ENCODE measurements around the gene SLC37A3. TPM values are rescaled to one million over a fixed set of nuclear protein-coding genes. Genes with fewer than 3 reads are reported as not detected.
"Not testable (repeated sequence)": the region's sequence is repeated elsewhere in the genome, so short reads cannot be mapped to it uniquely, and the experiment has no call there.

Gene SLC37A3
- total and polyA plus RNA-seq, 3 experiments from 2014 or later: 12.0 to 57.2 (median 56.6) TPM

DNA sequence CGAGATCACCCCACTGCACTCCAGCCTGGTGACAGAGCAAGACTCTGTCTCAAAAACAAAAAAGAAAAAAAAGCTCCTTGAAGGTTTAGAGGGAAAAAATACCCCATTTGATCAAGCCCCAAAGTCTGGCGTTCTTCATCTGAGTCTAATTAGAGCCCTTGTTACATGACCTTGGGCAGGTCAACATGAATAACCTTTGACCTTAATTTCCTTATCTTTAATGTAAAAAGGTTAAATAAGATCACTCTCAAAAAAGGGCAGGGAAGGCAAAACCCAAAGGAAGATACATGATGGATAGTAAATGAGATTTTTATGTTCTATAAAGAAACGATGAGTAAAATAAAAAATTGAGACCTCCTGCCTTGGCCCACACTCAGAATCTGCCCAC is 40.3 kb downstream of the SLC37A3 start:
- H3K4me3 Mint-ChIP-seq: peak overlapping the region in 6 of 7 donors; percentile 82 to 89 (median 88)
- H3K36me3 Mint-ChIP-seq: peaks cover 0 to 35% (median 9%) of the 10 kb centered on the region in 3 donors
- DNase-seq: no peak
- Histone ChIP-seq H3K4me3 (ENCODE audit: low read length) (no peak overlapping the region), H3K4me1 (ENCODE audit: insufficient read depth, low read length) (peaks cover 9% of the 10 kb centered on the region), H3K27me3 (ENCODE audit: insufficient read depth, low read length, poor library complexity, severe bottlenecking) (no peaks in the 10 kb centered on the region), H3K27ac (ENCODE audit: low read depth, low read length) (no peak overlapping the region), H3K36me3 (ENCODE audit: insufficient read depth, low read length) (peaks cover 3% of the 10 kb centered on the region), H3K9me3 (ENCODE audit: low read length) (no peaks in the 10 kb centered on the region)
- CTCF ChIA-PET: no interaction called here
- H3K27ac Mint-ChIP-seq: peak overlapping the region in 7 of 8 donors; percentile 51 to 97 (median 90)
- no peaks in the 10 kb centered on the region for H3K27me3 Mint-ChIP-seq
- POLR2A ChIA-PET: interaction anchor here (0.7 kb wide), 1 partner anchor 290 kb away, joined by 3 read pairs; no protein-coding TSS in a partner anchor
- H3K9me3 Mint-ChIP-seq: no peaks in the 10 kb centered on the region
- peaks cover 20 to 28% (median 28%) of the 10 kb centered on the region in 3 donors for H3K4me1 Mint-ChIP-seq

GRCh38 chr7:140350056-140350455 is 48.3 kb downstream of the SLC37A3 start:
- Histone ChIP-seq H3K27ac (ENCODE audit: low read depth, low read length) (no peak overlapping the region), H3K36me3 (ENCODE audit: insufficient read depth, low read length) (peaks cover 17% of the 10 kb centered on the region), H3K4me1 (ENCODE audit: insufficient read depth, low read length) (no peaks in the 10 kb centered on the region), H3K9me3 (ENCODE audit: low read length) (no peaks in the 10 kb centered on the region), H3K4me3 (ENCODE audit: low read length) (no peak overlapping the region), H3K27me3 (ENCODE audit: insufficient read depth, low read length, poor library complexity, severe bottlenecking) (no peaks in the 10 kb centered on the region)
- H3K36me3 Mint-ChIP-seq: peaks cover 11 to 80% (median 14%) of the 10 kb centered on the region in 3 donors
- H3K9me3 Mint-ChIP-seq: no peaks in the 10 kb centered on the region
- peaks cover 0 to 1% (median 0%) of the 10 kb centered on the region in 3 donors for H3K4me1 Mint-ChIP-seq
- ChIA-PET CTCF (no interaction called here), POLR2A (no interaction called here)
- peak overlapping the region in 1 of 8 donors; percentile 35 for H3K27ac Mint-ChIP-seq
- DNase-seq: no peak
- no peak overlapping the region for H3K4me3 Mint-ChIP-seq
- no peaks in the 10 kb centered on the region for H3K27me3 Mint-ChIP-seq

DNA sequence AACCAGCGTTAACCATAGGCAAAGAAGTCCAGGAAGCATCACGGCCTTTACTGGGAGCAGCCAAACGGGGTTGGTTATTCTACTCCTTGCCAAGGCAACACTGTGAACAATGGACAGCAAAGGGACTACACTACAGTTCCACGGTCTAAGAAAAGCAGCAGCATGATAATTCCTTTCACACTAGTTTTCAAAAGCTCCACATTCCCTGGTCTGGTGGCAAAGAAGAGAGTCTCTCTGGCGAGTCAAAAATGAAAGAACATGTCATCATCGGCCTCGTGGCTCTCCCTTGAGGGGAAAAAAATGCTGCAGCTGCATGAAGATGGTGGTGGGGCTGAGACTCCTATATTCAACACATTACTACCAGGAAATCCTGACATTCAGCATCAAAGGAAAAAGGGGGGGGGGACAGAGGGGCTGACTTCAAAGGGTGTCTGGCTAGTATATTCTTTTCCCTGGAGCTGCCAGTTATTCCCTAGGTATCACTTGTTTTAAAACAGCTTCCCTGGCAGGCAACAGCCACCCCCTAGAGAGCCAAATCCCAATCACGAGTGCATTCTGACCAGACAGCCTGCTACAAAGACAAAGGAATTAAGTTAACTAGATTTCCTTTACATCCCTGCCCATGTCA is 49.1 kb downstream of the SLC37A3 start:
- Histone ChIP-seq H3K4me1 (ENCODE audit: insufficient read depth, low read length) (no peaks in the 10 kb centered on the region), H3K9me3 (ENCODE audit: low read length) (no peaks in the 10 kb centered on the region), H3K36me3 (ENCODE audit: insufficient read depth, low read length) (peaks cover 17% of the 10 kb centered on the region), H3K27me3 (ENCODE audit: insufficient read depth, low read length, poor library complexity, severe bottlenecking) (no peaks in the 10 kb centered on the region), H3K4me3 (ENCODE audit: low read length) (no peak overlapping the region), H3K27ac (ENCODE audit: low read depth, low read length) (no peak overlapping the region)
- Mint-ChIP-seq H3K4me3 (no peak overlapping the region), H3K9me3 (no peaks in the 10 kb centered on the region), H3K27me3 (no peaks in the 10 kb centered on the region), H3K27ac (peak overlapping the region in 3 of 8 donors; percentile 35 to 82 (median 79)), H3K4me1 (peaks cover 0 to 1% (median 0%) of the 10 kb centered on the region in 3 donors), H3K36me3 (peaks cover 11 to 76% (median 14%) of the 10 kb centered on the region in 3 donors)
- no peak for DNase-seq
- CTCF ChIA-PET: interaction anchor here (0.6 kb wide), 1 partner anchor 12 kb away, joined by 3 read pairs; no protein-coding TSS in a partner anchor
- POLR2A ChIA-PET: interaction anchor here (0.6 kb wide), 1 partner anchor 61 kb away, joined by 5 read pairs; no protein-coding TSS in a partner anchor

- Histone ChIP-seq H3K9me3 (ENCODE audit: low read length) (no peaks in the 10 kb centered on the region), H3K27ac (ENCODE audit: low read depth, low read length) (no peak overlapping the region), H3K27me3 (ENCODE audit: insufficient read depth, low read length, poor library complexity, severe bottlenecking) (no peaks in the 10 kb centered on the region), H3K4me3 (ENCODE audit: low read length) (no peak overlapping the region), H3K36me3 (ENCODE audit: insufficient read depth, low read length) (peaks cover 13% of the 10 kb centered on the region), H3K4me1 (ENCODE audit: insufficient read depth, low read length) (no peaks in the 10 kb centered on the region)
- ChIA-PET POLR2A (no interaction called here), CTCF (no interaction called here)
- H3K27ac Mint-ChIP-seq: no peak overlapping the region
- H3K36me3 Mint-ChIP-seq: peaks cover 11 to 78% (median 16%) of the 10 kb centered on the region in 3 donors
- peaks cover 0 to 1% (median 0%) of the 10 kb centered on the region in 3 donors for H3K4me1 Mint-ChIP-seq
- H3K27me3 Mint-ChIP-seq: no peaks in the 10 kb centered on the region
- H3K4me3 Mint-ChIP-seq: no peak overlapping the region
- DNase-seq: no peak
- no peaks in the 10 kb centered on the region for H3K9me3 Mint-ChIP-seq
These were observed 50.0 kb downstream of the SLC37A3 start for GRCh38 chr7:140348161-140348849.

DNA sequence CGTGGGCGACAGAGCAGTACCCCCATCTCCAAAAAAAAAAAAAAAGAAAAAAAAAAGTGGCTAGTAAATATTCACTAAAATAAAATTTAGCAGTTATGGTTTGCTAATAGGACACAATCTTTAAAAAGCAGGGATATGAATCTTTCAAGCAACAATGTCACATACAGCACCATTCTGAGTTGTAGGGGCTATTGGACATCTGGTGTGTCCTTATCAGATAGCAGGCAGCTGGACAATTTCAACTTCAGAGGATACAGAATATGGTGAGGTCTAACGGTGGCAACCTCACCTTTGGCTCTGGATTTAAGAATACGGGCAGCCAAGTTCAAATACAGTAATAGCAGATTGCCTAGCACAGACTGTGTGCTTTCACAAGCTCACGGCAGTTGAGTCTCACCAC is 51.1 kb downstream of the SLC37A3 start:
- Mint-ChIP-seq H3K4me1 (peaks cover 0 to 1% (median 0%) of the 10 kb centered on the region in 3 donors), H3K9me3 (no peaks in the 10 kb centered on the region), H3K4me3 (no peak overlapping the region), H3K36me3 (peaks cover 11 to 80% (median 25%) of the 10 kb centered on the region in 3 donors), H3K27ac (no peak overlapping the region), H3K27me3 (no peaks in the 10 kb centered on the region)
- ChIA-PET CTCF (no interaction called here), POLR2A (no interaction called here)
- Histone ChIP-seq H3K27me3 (ENCODE audit: insufficient read depth, low read length, poor library complexity, severe bottlenecking) (no peaks in the 10 kb centered on the region), H3K27ac (ENCODE audit: low read depth, low read length) (no peak overlapping the region), H3K4me1 (ENCODE audit: insufficient read depth, low read length) (no peaks in the 10 kb centered on the region), H3K4me3 (ENCODE audit: low read length) (no peak overlapping the region), H3K36me3 (ENCODE audit: insufficient read depth, low read length) (peaks cover 19% of the 10 kb centered on the region), H3K9me3 (ENCODE audit: low read length) (no peaks in the 10 kb centered on the region)
- DNase-seq: no peak

DNA sequence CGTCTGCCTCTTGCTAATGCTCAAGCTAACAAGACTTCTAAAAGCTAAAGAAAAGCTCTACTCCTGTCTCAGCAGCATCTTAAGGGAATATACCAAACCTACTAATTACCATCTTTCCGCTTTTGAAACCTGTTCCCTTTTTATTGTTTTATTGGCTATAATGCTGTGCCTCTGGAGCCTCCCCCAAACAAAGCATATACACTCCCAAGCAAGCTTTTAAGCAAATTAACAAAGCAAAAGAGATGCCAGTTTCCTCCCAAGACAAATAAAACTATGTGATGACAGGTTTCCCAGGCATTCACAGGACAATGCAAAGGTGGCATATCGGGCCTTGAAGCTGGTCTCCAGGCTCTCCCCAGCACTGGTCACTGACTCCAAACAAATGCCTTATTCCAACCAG is 52.9 kb downstream of the SLC37A3 start:
- Histone ChIP-seq H3K36me3 (ENCODE audit: insufficient read depth, low read length) (peaks cover 19% of the 10 kb centered on the region), H3K9me3 (ENCODE audit: low read length) (no peaks in the 10 kb centered on the region), H3K4me3 (ENCODE audit: low read length) (no peak overlapping the region), H3K27me3 (ENCODE audit: insufficient read depth, low read length, poor library complexity, severe bottlenecking) (no peaks in the 10 kb centered on the region), H3K4me1 (ENCODE audit: insufficient read depth, low read length) (no peaks in the 10 kb centered on the region), H3K27ac (ENCODE audit: low read depth, low read length) (no peak overlapping the region)
- Mint-ChIP-seq H3K4me1 (peaks cover 0 to 1% (median 0%) of the 10 kb centered on the region in 3 donors), H3K9me3 (no peaks in the 10 kb centered on the region), H3K27ac (peak overlapping the region in 1 of 8 donors; percentile 89), H3K36me3 (peaks cover 4 to 78% (median 24%) of the 10 kb centered on the region in 3 donors), H3K4me3 (no peak overlapping the region), H3K27me3 (no peaks in the 10 kb centered on the region)
- CTCF ChIA-PET: no interaction called here
- POLR2A ChIA-PET: no interaction called here
- DNase-seq: no peak

DNA sequence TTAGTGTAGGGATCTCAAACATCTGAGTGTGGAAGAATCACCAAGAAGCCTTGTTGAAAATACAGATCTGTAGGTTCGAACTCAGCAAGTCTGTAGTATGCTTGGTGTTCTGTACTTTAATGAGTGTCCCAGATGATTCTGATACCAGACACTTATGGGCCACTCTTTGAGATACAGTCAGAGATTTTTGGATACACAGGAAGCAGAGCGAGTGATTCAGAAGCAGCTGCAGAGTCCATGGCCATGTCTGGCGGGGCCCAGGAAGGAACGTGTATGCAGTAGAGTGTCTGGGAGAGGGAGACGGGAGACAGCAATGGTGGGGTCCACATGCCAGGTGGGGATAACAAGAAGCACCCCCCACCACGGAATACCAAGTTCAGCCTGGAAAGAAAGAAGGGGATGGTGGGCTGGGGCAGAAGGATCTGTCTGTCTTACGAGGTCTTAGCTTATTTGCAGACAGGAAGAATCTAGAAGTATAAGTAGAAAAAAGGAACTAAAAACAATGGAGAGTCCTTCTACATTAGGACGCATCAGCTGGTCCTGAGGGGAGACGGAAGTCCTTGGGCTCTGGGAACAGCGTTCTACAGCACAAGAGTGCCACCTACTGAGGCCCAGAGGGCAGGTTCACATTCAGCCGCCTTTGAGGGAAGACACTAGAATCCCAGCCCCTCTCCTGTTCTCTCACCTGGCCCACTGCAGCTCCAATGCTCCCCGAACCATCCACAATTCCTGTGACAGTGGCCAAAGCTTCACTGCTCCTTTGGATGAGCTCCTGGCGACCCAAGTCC is 55.4 kb downstream of the SLC37A3 start:
- Histone ChIP-seq H3K4me3 (ENCODE audit: low read length) (no peak overlapping the region), H3K4me1 (ENCODE audit: insufficient read depth, low read length) (no peaks in the 10 kb centered on the region), H3K36me3 (ENCODE audit: insufficient read depth, low read length) (peaks cover 19% of the 10 kb centered on the region), H3K9me3 (ENCODE audit: low read length) (no peaks in the 10 kb centered on the region), H3K27me3 (ENCODE audit: insufficient read depth, low read length, poor library complexity, severe bottlenecking) (no peaks in the 10 kb centered on the region), H3K27ac (ENCODE audit: low read depth, low read length) (no peak overlapping the region)
- ChIA-PET POLR2A (no interaction called here), CTCF (no interaction called here)
- H3K27me3 Mint-ChIP-seq: no peaks in the 10 kb centered on the region
- no peak overlapping the region for H3K4me3 Mint-ChIP-seq
- H3K9me3 Mint-ChIP-seq: no peaks in the 10 kb centered on the region
- no peak overlapping the region for H3K27ac Mint-ChIP-seq
- DNase-seq: no peak
- H3K4me1 Mint-ChIP-seq: peaks cover 0 to 1% (median 0%) of the 10 kb centered on the region in 3 donors
- peaks cover 4 to 69% (median 23%) of the 10 kb centered on the region in 3 donors for H3K36me3 Mint-ChIP-seq

DNA sequence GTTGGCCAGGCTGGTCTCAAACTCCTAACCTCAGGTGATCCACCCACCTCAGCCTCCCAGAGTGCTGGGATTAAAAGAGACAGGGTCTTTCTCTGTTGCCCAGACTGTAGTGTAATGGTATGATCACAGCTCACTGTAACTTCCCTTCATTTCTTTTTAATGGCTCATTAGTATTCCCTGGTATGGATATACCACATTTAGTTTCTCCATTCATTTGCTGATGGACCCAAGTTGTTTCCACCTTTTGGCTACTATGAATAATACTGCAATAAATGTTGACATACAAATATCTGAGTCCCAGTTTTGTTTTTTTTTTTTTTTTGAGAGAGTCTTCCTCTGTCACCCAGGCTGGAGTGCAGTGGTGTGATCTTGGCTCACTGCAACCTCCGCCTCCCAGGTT is 59.4 kb downstream of the SLC37A3 start:
- H3K4me3 Mint-ChIP-seq; H3K27me3 ChIP-seq (ENCODE audit: insufficient read depth, low read length, poor library complexity, severe bottlenecking); CTCF ChIA-PET; DNase-seq; H3K4me1 Mint-ChIP-seq; H3K27ac Mint-ChIP-seq; POLR2A ChIA-PET; H3K9me3 Mint-ChIP-seq; H3K4me1 ChIP-seq (ENCODE audit: insufficient read depth, low read length); H3K27ac ChIP-seq (ENCODE audit: low read depth, low read length); H3K27me3 Mint-ChIP-seq; H3K4me3 ChIP-seq (ENCODE audit: low read length); H3K9me3 ChIP-seq (ENCODE audit: low read length): not testable (repeated sequence)
- peaks cover 0 to 75% (median 29%) of the 10 kb centered on the region in 3 donors for H3K36me3 Mint-ChIP-seq
- H3K36me3 ChIP-seq (ENCODE audit: insufficient read depth, low read length): peaks cover 21% of the 10 kb centered on the region

Measured in CD8-positive, alpha-beta memory T cell (primary cell).